OCI-LY7 (cell line): Measurements from ENCODE around the gene C1orf174.

ENCODE experiments used
- EZH2phosphoT487 ChIP-seq: fragments of 200-600 bp; sonication (generic); IDR thresholded peaks from 2 replicates; pipeline ENCODE4 v1.6.1; 2018; ENCODE audit warnings: low read depth, borderline replicate concordance, mild to moderate bottlenecking, mixed run types, antibody characterized with exemption, low read length, moderate library complexity, mixed read lengths
- TF ChIP-seq, protein P1 (sequence below): fragments of 200-600 bp; sonication (generic); conservative IDR thresholded peaks from 2 replicates; pipeline ENCODE4 v1.5.1; 2014; ENCODE audit warnings: mild to moderate bottlenecking, antibody characterized with exemption, low read length, moderate library complexity, mixed read lengths

DNA sequence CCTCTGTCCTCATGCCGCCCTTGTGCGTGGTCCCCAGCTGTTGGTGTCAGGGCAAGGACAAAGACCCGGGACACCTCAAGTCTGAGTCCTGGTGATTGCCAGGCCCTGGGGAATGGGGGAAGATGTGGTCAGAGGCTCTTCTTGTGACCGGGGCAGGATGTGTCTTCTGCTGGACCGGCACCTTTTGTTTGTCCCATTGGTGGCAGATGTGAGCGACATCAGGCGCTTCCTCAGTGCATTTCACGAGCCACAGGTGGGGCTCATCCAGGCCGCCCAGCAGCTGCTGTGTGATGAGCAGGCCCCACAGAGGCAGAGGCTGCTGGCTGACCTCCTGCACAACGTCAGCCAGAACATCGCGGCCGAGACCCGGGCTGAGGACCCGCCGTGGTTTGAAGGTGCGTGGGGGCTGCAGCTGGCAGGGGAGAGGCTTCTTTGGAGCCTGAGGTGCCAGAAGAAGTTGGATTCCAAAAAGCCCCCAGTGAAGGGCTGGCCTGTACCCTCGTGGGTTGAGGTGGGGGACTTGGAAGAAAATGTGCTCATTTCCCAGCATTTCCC, 34.4 kb downstream of the C1orf174 start:
- TF ChIP-seq, protein P1, sequence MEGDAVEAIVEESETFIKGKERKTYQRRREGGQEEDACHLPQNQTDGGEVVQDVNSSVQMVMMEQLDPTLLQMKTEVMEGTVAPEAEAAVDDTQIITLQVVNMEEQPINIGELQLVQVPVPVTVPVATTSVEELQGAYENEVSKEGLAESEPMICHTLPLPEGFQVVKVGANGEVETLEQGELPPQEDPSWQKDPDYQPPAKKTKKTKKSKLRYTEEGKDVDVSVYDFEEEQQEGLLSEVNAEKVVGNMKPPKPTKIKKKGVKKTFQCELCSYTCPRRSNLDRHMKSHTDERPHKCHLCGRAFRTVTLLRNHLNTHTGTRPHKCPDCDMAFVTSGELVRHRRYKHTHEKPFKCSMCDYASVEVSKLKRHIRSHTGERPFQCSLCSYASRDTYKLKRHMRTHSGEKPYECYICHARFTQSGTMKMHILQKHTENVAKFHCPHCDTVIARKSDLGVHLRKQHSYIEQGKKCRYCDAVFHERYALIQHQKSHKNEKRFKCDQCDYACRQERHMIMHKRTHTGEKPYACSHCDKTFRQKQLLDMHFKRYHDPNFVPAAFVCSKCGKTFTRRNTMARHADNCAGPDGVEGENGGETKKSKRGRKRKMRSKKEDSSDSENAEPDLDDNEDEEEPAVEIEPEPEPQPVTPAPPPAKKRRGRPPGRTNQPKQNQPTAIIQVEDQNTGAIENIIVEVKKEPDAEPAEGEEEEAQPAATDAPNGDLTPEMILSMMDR: no peak
- TF ChIP-seq EZH2phosphoT487: no peak
